Neutrophil (primary cell): ENCODE data around the gene ARGFX.
"Not testable (repeated sequence)": the region's sequence is repeated elsewhere in the genome, so short reads cannot be mapped to it uniquely, and the experiment has no call there.

Experiments used
- H3K27ac ChIP-seq: fragments of 200-600 bp; sonication (generic); 2 replicates; pipeline ENCODE4 v1.5.1; 2016; ENCODE audit warnings: mild to moderate bottlenecking, moderate library complexity
- H3K27me3 ChIP-seq: fragments of 200-600 bp; sonication (generic); 2 replicates; pipeline ENCODE4 v1.6.0; 2016; ENCODE audit warnings: mild to moderate bottlenecking
- H3K36me3 ChIP-seq: fragments of 200-600 bp; sonication (generic); 2 replicates; pipeline ENCODE4 v1.5.1; 2017
- H3K4me1 ChIP-seq, 2 experiments: fragments of 200-600 bp in 1 of 2; sonication (generic) in 1 of 2; 1 replicate in 1 of 2; 2 replicates in 1 of 2; pipeline versions ENCODE4 v1.5.1 to v1.6.1; 2013 to 2016; ENCODE audit warnings: low read depth in 1 of 2, low read length in 1 of 2, mild to moderate bottlenecking in 1 of 2, moderate library complexity in 1 of 2; ENCODE audit not compliant: control insufficient read depth in 1 of 2, insufficient read depth in 1 of 2
- H3K4me3 ChIP-seq, 2 experiments: fragments of 200-600 bp in 1 of 2; sonication (generic) in 1 of 2; 1 replicate in 1 of 2; 2 replicates in 1 of 2; pipeline ENCODE4 v1.5.1; 2013 to 2016; ENCODE audit warnings: low read depth in 1 of 2, low read length in 1 of 2, mild to moderate bottlenecking in 1 of 2, moderate library complexity in 1 of 2
- H3K9me3 ChIP-seq: fragments of 200-600 bp; sonication (generic); 2 replicates; pipeline ENCODE4 v1.5.1; 2016
- CTCF ChIP-seq: fragments of 200-600 bp; sonication (generic); IDR thresholded peaks from 2 replicates; pipeline ENCODE4 v1.5.1; 2016; ENCODE audit warnings: antibody characterized with exemption

Gene ARGFX

GRCh38 chr3:121592856-121593702 lies 25.3 kb downstream of the ARGFX start, which contains the start of gene FBXO40:
TSS of gene FBXO40 (plus strand) at chr3:121593379. CDS start at chr3:121620576, 27,197 bp downstream.
- H3K27ac ChIP-seq = no peak within 1 kb of the TSS
- no peak for TF ChIP-seq CTCF
- H3K27me3 ChIP-seq = no peaks in the 10 kb centered on the region
- no peaks in the 10 kb centered on the region for H3K4me1 ChIP-seq
- H3K36me3 ChIP-seq = no peaks in the 10 kb centered on the region
- H3K9me3 ChIP-seq = no peaks in the 10 kb centered on the region
- H3K4me3 ChIP-seq = no peak within 1 kb of the TSS

GRCh38 chr3:121593806-121594205 lies 26.1 kb downstream of the ARGFX start:
- H3K27ac ChIP-seq, H3K9me3 ChIP-seq, H3K4me1 ChIP-seq: not testable (repeated sequence)

GRCh38 chr3:121594850-121595249 lies 27.1 kb downstream of the ARGFX start:
- no peak for TF ChIP-seq CTCF
- no peaks in the 10 kb centered on the region for H3K4me1 ChIP-seq
- no peak overlapping the region for H3K4me3 ChIP-seq
- H3K27ac ChIP-seq = no peak overlapping the region
- H3K9me3 ChIP-seq = no peaks in the 10 kb centered on the region
- no peaks in the 10 kb centered on the region for H3K36me3 ChIP-seq
- H3K27me3 ChIP-seq = no peaks in the 10 kb centered on the region

More at GRCh38 chr3:121593806-121594205, 26.1 kb downstream of the ARGFX start:
- H3K4me3 ChIP-seq, H3K27me3 ChIP-seq, H3K36me3 ChIP-seq: not testable (repeated sequence)

DNA sequence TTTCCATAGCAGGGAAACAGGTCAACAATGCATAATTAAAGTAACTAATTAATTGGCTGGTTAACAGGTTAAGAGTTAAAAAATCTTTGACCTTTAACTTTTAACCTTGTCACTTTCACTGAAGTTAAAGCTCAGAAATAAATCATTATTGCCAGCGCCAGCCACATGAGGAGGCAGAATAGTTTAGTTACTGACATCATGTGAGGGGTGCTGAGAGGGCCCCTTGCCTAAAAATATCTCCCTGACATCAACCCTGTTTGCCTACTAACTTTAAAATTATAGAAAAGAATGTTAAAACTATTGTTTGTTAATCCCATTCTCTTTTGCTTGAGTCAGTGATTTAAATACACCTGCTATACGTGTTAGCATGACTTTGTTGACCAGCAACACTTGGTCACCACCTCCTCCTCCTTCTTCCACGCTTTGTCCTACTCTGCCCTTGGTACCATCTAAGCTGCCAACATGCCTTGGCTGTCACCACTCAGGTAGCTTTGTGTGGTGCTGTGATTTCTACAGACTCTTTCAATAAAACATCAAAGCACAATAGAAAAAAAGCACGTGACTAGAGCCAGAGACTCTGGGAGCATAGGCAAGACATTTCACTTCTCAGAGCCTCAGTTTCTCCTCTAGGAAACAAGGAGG lies 28.1 kb downstream of the ARGFX start:
- Histone ChIP-seq H3K36me3 (no peaks in the 10 kb centered on the region), H3K4me3 (no peak overlapping the region), H3K27ac (no peak overlapping the region), H3K27me3 (no peaks in the 10 kb centered on the region), H3K4me1 (no peaks in the 10 kb centered on the region), H3K9me3 (no peaks in the 10 kb centered on the region)
- TF ChIP-seq CTCF = no peak

DNA sequence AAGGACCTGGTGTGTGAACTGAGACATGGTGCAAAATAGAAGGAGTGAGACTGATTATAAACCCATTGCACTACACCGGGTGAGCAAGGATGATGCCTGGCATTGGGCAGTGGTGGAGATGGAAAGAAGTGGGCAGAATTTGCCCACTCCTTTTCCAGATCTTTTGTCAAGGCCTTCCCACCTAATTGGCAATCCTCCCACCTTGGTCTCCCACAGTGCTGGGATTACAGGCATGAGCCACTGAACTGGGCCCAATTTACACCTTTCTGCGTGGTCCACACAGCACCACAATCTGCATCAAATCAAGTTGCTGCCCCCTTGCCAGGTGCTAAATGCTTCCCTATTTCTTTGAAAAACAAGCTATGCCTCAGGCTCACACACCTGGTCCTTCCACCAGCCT lies 30.8 kb downstream of the ARGFX start:
- no peaks in the 10 kb centered on the region for H3K9me3 ChIP-seq
- no peaks in the 10 kb centered on the region for H3K36me3 ChIP-seq
- H3K4me1 ChIP-seq = no peaks in the 10 kb centered on the region
- no peaks in the 10 kb centered on the region for H3K27me3 ChIP-seq
- no peak for TF ChIP-seq CTCF
- H3K27ac ChIP-seq = no peak overlapping the region
- no peak overlapping the region for H3K4me3 ChIP-seq

DNA sequence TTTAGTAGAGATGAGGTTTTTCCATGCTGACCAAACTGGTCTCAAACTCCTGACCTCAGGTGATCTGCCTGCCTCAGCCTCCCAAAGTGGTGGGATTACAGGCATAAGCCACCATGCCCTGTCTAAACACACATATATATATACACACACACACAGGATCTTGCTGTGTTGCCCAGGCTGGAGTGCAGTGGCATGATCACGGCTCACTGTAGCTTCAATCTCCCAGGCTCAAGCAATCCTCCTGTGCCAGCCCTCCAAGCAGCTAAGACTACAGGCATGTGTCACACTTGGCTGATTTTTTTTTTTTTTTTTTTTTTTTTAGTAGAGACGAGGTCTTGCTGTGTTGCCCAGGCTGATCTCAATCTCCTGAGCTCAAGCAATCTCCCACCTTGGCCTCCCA lies 32.2 kb downstream of the ARGFX start:
- not testable (repeated sequence) for H3K27ac ChIP-seq, H3K27me3 ChIP-seq, H3K36me3 ChIP-seq, H3K4me1 ChIP-seq, H3K9me3 ChIP-seq, H3K4me3 ChIP-seq
